CD4-positive, alpha-beta T cell treated with Interleukin-12 subunit alpha and Interleukin-12 subunit beta, for 1 hour (primary cell): ENCODE results near the gene TNFRSF25.
"Not testable (repeated sequence)": the region's sequence is repeated elsewhere in the genome, so short reads cannot be mapped to it uniquely, and the experiment has no call there.

Source experiments
- DNase-seq: peaks from one replicate; pipeline ENCODE4 v3.0.0-alpha.2; 2020

TNFRSF25 gene

GRCh38 chr1:6501279-6501813 lies 35.4 kb upstream of the TNFRSF25 start:
- no peak for DNase-seq

DNA sequence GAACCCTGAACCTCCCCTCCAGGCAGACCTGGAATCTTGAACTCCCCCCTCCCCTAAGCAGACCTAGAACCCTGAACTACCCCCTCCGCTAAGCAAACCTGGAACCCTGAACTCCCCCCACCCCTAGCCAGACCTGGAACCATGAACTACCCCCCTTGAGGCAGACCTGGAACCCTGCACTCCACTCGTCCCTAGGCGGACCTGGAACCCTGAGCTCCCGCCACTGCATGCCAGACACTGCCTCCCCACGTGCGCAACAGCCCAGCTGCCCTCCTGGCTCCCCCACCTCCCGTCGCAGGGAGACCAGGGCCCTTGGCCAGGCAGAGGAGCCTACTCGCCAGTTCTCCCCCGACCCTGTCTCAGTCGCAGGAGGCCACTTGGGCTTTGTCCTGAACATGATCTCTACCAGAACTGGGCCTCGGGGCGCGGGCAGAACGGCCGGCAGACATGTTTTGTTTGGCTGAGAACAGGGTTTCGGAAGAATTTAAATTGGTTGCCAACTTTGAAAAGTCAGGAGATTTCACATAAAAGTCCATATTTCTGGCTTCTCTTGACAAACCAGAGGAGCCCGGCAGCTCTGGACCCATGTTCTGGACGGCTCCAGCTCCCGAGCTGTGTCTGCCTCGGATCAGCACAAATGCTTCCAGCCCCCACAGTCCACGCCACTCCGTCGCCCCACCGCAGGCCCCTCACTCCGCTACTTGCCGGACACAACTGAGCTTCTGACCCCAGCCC lies 34.7 kb upstream of the TNFRSF25 start:
- DNase-seq, result no peak

GRCh38 chr1:6499296-6499695 lies 33.3 kb upstream of the TNFRSF25 start:
- DNase-seq, result no peak

GRCh38 chr1:6498576-6499111 lies 32.7 kb upstream of the TNFRSF25 start:
- no peak for DNase-seq

DNA sequence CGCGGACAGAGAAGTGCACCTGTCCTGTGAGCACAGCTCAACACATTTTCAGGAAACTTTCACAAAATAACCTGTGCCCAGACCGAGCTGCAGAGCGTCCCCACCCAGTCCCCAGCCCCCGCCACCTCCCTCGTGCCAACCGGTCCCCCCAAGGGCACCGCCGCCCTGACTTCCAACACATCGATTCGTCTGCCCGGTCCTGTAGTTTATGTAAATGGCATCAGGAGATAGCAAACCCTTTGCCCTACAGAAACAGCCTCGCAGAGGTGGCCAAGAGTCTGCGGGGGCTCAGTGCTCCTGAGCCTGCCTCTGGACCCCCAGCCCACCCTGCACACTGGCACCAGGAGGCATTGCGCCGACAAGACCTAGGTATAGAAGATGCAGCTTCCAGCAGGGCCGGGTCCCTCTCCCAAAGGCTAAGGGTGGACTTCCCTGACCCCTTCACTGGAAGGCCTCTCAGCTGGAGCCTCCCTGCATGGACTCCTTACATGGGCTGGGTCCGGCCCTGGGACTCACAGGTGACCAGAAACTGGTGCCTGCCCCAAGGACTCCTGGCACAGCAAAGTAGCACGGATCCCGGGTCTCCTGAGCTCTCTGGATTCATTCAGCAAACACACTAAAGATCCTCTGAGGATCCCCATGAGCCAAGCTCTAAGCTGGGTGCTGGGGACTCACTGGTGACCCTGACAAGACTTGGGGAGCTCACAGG lies 32.0 kb upstream of the TNFRSF25 start:
- DNase-seq, result no peak

GRCh38 chr1:6497215-6497866 lies 31.4 kb upstream of the TNFRSF25 start:
- peak; percentile 57 for DNase-seq

DNA sequence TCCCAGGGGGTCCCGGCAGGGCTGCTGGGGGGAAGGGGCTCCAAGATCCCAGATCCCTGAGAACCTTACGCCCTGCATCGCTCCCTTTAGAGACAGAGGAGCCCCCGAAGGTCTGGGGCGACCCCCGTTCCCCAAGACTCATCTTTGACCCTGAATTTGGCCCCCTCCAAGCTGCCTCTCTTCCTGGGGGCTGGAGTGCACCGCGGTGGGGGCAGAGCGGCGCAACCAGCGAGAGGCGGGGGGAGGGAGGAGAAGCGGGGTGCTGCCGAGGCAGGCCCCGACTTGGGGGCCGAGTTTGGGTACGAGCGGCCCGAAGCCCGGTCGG lies 30.9 kb upstream of the TNFRSF25 start:
- DNase-seq, result no peak

GRCh38 chr1:6496365-6496721 lies 30.4 kb upstream of the TNFRSF25 start:
- no peak for DNase-seq

- DNase-seq, result no peak
Measured at GRCh38 chr1:6495540-6496364, 29.8 kb upstream of the TNFRSF25 start.

- no peak for DNase-seq
Measured at GRCh38 chr1:6495041-6495441, 29.1 kb upstream of the TNFRSF25 start.

DNA sequence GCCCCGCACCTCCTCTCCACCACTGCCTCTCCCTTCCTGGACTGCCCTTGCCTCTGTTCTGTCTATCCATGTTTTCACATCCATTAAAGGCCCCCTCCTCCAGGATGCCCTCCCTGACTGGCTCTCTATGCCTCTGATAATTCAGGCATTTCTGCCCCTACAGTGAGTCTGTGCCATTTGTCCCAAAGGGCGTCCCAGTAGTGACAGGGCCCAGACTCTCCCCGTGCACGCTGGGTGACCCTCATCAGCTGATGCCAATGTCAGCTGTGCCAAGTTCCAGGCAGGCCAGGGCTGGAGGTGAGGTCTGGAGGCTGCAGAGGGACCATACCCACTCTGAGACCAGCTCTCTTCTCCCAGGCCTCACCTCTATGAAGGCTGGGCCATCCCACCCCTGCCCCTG lies 28.7 kb upstream of the TNFRSF25 start:
- DNase-seq, result no peak

GRCh38 chr1:6493834-6494223 lies 27.9 kb upstream of the TNFRSF25 start:
- DNase-seq, result not testable (repeated sequence)

DNA sequence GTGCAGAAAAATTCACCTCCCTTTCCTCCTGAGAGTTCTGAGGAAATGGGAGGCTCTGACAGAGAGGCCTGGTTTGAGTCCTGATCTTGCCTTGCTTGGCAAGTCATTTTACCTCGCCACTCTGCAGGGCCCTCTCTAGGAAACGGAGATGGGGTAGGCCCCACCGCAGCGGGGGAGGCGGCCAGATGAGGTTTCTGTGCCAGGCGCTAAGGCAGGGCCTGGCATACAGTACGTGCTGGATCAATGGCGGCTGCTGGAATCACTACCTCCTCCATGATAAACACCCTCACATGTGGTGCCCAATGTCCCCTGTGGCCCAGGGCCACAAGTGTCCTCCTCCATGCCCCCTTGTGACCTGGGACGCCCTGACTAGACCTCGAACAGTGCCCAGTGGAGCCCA lies 26.0 kb upstream of the TNFRSF25 start:
- DNase-seq, result no peak

- DNase-seq, result no peak
Measured at GRCh38 chr1:6491480-6491962, 25.5 kb upstream of the TNFRSF25 start, which contains the start of gene PLEKHG5. Gene PLEKHG5, minus strand, starts transcription at chr1:6491667. Its CDS starts 14,096 bp downstream, at chr1:6477571.

- DNase-seq, result no peak
Measured at GRCh38 chr1:6491081-6491449, 25.1 kb upstream of the TNFRSF25 start.

DNA sequence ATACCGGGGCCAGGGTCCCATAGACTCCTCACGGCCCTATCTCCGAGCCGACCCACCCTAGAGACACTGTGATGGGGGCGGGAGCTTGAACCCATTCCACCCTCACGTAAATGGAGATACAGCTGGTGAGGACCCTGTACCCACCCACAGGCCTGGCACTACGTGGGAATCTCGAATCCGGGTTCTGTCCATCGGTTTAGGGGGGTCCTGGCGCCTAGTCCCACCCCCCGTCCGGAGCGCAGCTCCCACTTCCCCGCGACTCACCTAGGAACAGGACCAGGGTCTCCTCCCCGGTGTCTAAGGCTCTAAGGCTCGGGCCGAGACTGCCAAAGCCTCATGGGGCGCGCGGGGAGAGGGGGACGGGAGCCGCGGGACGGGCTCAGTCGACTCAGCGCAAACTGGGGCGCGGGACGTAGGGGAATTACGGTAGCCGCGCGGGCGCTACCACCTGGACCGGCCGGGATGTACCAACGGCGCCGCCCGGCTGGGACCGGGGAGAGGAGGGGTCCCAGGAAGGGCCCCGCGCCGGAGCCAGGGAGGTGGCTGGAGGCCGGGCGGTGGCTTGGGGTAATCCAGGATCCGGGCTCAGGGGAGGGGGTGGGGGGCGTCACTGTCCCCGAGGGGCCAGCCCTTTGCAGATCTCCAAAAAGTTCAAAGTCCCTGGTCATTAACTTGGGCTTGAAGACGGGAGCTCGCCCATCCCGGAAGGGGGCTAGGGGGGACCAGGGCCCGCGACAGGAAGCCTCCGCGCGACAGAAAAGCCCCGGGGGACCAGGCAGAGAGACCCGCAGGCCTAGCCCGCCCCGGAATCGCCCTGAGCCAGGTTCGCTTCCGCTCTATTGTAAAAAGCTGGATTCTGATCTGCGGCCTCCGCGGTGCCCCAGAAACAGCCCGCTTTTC lies 24.5 kb upstream of the TNFRSF25 start:
- DNase-seq, result peak; percentile 61

GRCh38 chr1:6489799-6490180 lies 23.8 kb upstream of the TNFRSF25 start:
- DNase-seq, result peak; percentile 81

- DNase-seq, result no peak
Measured at GRCh38 chr1:6489383-6489765, 23.4 kb upstream of the TNFRSF25 start.

- no peak for DNase-seq
Measured at GRCh38 chr1:6488602-6489382, 22.8 kb upstream of the TNFRSF25 start.

GRCh38 chr1:6487804-6488484 lies 22.0 kb upstream of the TNFRSF25 start:
- DNase-seq, result no peak
